ENCODE measurements around the gene CGNL1.

GRCh38 chr15:57464480-57464879 is 88.2 kb downstream of the CGNL1 start:
- TF ChIP-seq CHD2 (IDR thresholded peaks at IDR 0.05; ENCODE audit: low read length, partially characterized antibody) (no peak), RXRA (IDR thresholded peaks at IDR 0.05; ENCODE audit: borderline replicate concordance, low read depth) (no peak), GABPA (IDR thresholded peaks at IDR 0.05; ENCODE audit: low read depth) (no peak), CTCF (IDR thresholded peaks at IDR 0.05) (no peak), YY1 (IDR thresholded peaks at IDR 0.05; ENCODE audit: low read depth) (no peak), RAD21 (IDR thresholded peaks at IDR 0.05; ENCODE audit: low read length) (no peak), EZH2phosphoT487 (IDR thresholded peaks at IDR 0.05; ENCODE audit: borderline replicate concordance, low read depth) (no peak), ELF1 (IDR thresholded peaks at IDR 0.05) (no peak), RFX5 (IDR thresholded peaks at IDR 0.05; ENCODE audit: low read length) (no peak)
